ENCODE results near the gene SLC35F3. TPM values are rescaled to one million over a fixed set of nuclear protein-coding genes. Genes with fewer than 3 reads are reported as not detected.
A peak's percentile ranks its signal among the peaks of the same experiment; 100 is the strongest.

Gene SLC35F3
- total RNA-seq, 1 experiment from 2014 or later = 19.1 TPM

- ChIA-PET CTCF (no interaction called here), POLR2A (no interaction called here)
- DNase-seq (ENCODE audit: low read depth, low spot score) (peak; percentile 89), ATAC-seq (peak; percentile 94)
- TF ChIP-seq CTCF (IDR thresholded peaks at IDR 0.05) = no peak
- 0 out of 2 replicates have a peak, but pooled peaks have one; percentile 48 for TF ChIP-seq SIN3A (IDR thresholded peaks at IDR 0.05; ENCODE audit: borderline replicate concordance, insufficient read depth, low read depth, low read length)
- TF ChIP-seq POLR2AphosphoS5 (IDR thresholded peaks at IDR 0.05; ENCODE audit: low read depth, low read length) = no peak
- TF ChIP-seq TCF7L2 (IDR thresholded peaks at IDR 0.05; ENCODE audit: low read depth, low read length) = peak; percentile 96
- no peak for TF ChIP-seq REST (IDR thresholded peaks at IDR 0.05; ENCODE audit: insufficient read depth in 1 of 2, low read depth in 2 of 2, low read length in 1 of 2)
- no TSS peak for BruUV-seq (replicated peaks)
- no peaks in the 10 kb centered on the region for H3K36me3 ChIP-seq (ENCODE audit: control insufficient read depth, insufficient read depth, low read length)
- intact Hi-C loops (cut with micrococcal nuclease; ENCODE audit: unreplicated experiment) = no loop called here
- in situ Hi-C loops (cut with HindIII; ENCODE audit: low pct_unique_long_range_greater_than_20kb, low sequenced_read_pairs) = no loop called here
- 0 out of 4 replicates have a peak overlapping the region, but pooled peaks of 1 of the 2 experiments have one; percentile 12 for H3K4me3 ChIP-seq (ENCODE audit: low read depth in 2 of 2, low read length in 2 of 2)
- H3K27ac ChIP-seq (ENCODE audit: low read length) = peak overlapping the region; percentile 63
- peaks cover 22% of the 10 kb centered on the region; the same call in 1 of the 2 replicates for H3K4me1 ChIP-seq (ENCODE audit: control insufficient read depth, insufficient read depth, low read length)
- no peaks in the 10 kb centered on the region; the same call in 1 of the 2 replicates for H3K9me3 ChIP-seq (ENCODE audit: control insufficient read depth, insufficient read depth, low read depth, low read length)
- H3K27me3 ChIP-seq (ENCODE audit: control insufficient read depth, insufficient read depth, low read length) = no peaks in the 10 kb centered on the region
Observed at GRCh38 chr1:234186037-234186688, 281.7 kb downstream of the SLC35F3 start.

- H3K9me3 ChIP-seq (ENCODE audit: control insufficient read depth, insufficient read depth, low read depth, low read length) = no peaks in the 10 kb centered on the region; the same call in 1 of the 2 replicates
- H3K4me3 ChIP-seq (ENCODE audit: low read depth in 2 of 2, low read length in 2 of 2) = no peak overlapping the region
- TF ChIP-seq CTCF (IDR thresholded peaks at IDR 0.05) (peak; percentile 30), SIN3A (IDR thresholded peaks at IDR 0.05; ENCODE audit: borderline replicate concordance, insufficient read depth, low read depth, low read length) (no peak), POLR2AphosphoS5 (IDR thresholded peaks at IDR 0.05; ENCODE audit: low read depth, low read length) (no peak), TCF7L2 (IDR thresholded peaks at IDR 0.05; ENCODE audit: low read depth, low read length) (no peak), REST (IDR thresholded peaks at IDR 0.05; ENCODE audit: insufficient read depth in 1 of 2, low read depth in 2 of 2, low read length in 1 of 2) (no peak)
- CTCF ChIA-PET = no interaction called here
- peaks cover 22% of the 10 kb centered on the region; the same call in 1 of the 2 replicates for H3K4me1 ChIP-seq (ENCODE audit: control insufficient read depth, insufficient read depth, low read length)
- POLR2A ChIA-PET = no interaction called here
- H3K36me3 ChIP-seq (ENCODE audit: control insufficient read depth, insufficient read depth, low read length) = no peaks in the 10 kb centered on the region
- in situ Hi-C loops (cut with HindIII; ENCODE audit: low pct_unique_long_range_greater_than_20kb, low sequenced_read_pairs) (no loop called here), intact Hi-C loops (cut with micrococcal nuclease; ENCODE audit: unreplicated experiment) (no loop called here)
- no peak overlapping the region for H3K27ac ChIP-seq (ENCODE audit: low read length)
- H3K27me3 ChIP-seq (ENCODE audit: control insufficient read depth, insufficient read depth, low read length) = no peaks in the 10 kb centered on the region
- DNase-seq (ENCODE audit: low read depth, low spot score) = no peak
- no peak for ATAC-seq
- no TSS peak for BruUV-seq (replicated peaks)
Observed at GRCh38 chr1:234188454-234188792, 283.9 kb downstream of the SLC35F3 start.
